Neural cell (in vitro differentiated cells): ENCODE measurements around the gene SLC10A7. TPM values are rescaled to one million over a fixed set of nuclear protein-coding genes. Genes with fewer than 3 reads are reported as not detected.

Experiments used
- H2AFZ ChIP-seq: fragments of 200-600, 300-800 bp; sonication (generic), shearing (Covaris generic); 2 replicates; pipeline ENCODE4 v1.6.0; 2014; ENCODE audit warnings: low read depth, mild to moderate bottlenecking, antibody characterized with exemption, low read length, moderate library complexity
- H3F3A ChIP-seq: fragments of 200-600 bp; shearing (Covaris generic); 2 replicates; pipeline ENCODE4 v1.6.1; 2016; ENCODE audit warnings: mild to moderate bottlenecking, moderate library complexity, mixed read lengths, antibody characterized with exemption, low read length; ENCODE audit not compliant: insufficient read depth, poor library complexity, severe bottlenecking
- H3K27ac ChIP-seq: fragments of 200-600, 300-800 bp; sonication (generic), shearing (Covaris generic); 2 replicates; pipeline ENCODE4 v1.5.1; 2014; ENCODE audit warnings: mild to moderate bottlenecking, low read length, moderate library complexity
- H3K27me3 ChIP-seq: fragments of 300-800, 200-600 bp; sonication (generic), shearing (Covaris generic); 2 replicates; pipeline ENCODE4 v1.6.0; 2014; ENCODE audit warnings: mild to moderate bottlenecking, low read depth, low read length, moderate library complexity; ENCODE audit not compliant: insufficient read depth
- H3K36me3 ChIP-seq: fragments of 300-800, 200-600 bp; sonication (generic), shearing (Covaris generic); 2 replicates; pipeline ENCODE4 v1.5.1; 2014; ENCODE audit warnings: mild to moderate bottlenecking, antibody characterized with exemption, low read length, moderate library complexity; ENCODE audit not compliant: insufficient read depth
- H3K4me2 ChIP-seq: fragments of 300-800, 200-600 bp; sonication (generic), shearing (Covaris generic); 2 replicates; pipeline ENCODE4 v1.6.0; 2014; ENCODE audit warnings: mild to moderate bottlenecking, low read length
- H3K4me3 ChIP-seq: fragments of 300-800, 200-600 bp; sonication (generic), shearing (Covaris generic); 2 replicates; pipeline ENCODE4 v1.5.1; 2014; ENCODE audit warnings: mild to moderate bottlenecking, low read length, moderate library complexity
- H3K79me2 ChIP-seq: fragments of 200-600 bp; shearing (Covaris generic); replicated peaks from 2 replicates; pipeline ENCODE4 v1.6.0; 2014; ENCODE audit warnings: mild to moderate bottlenecking, low read length, moderate library complexity; ENCODE audit not compliant: insufficient read depth
- H3K9ac ChIP-seq: fragments of 300-800, 200-600 bp; sonication (generic), shearing (Covaris generic); 2 replicates; pipeline ENCODE4 v1.6.1; 2016; ENCODE audit warnings: mild to moderate bottlenecking, low read length, mixed read lengths
- H3K9me2 ChIP-seq: fragments of 200-600 bp; shearing (Covaris generic); 2 replicates; pipeline ENCODE4 v1.6.1; 2016; ENCODE audit warnings: mild to moderate bottlenecking, low read length, mixed read lengths; ENCODE audit not compliant: insufficient read depth
- H3K9me3 ChIP-seq: fragments of 200-600, 300-800 bp; sonication (generic), shearing (Covaris generic); 2 replicates; pipeline ENCODE4 v1.6.1; 2016; ENCODE audit warnings: mild to moderate bottlenecking, mixed run types, low read length, moderate library complexity, mixed read lengths
- H4K20me1 ChIP-seq: fragments of 200-600 bp; shearing (Covaris generic); 2 replicates; pipeline ENCODE4 v1.6.1; 2016; ENCODE audit warnings: mild to moderate bottlenecking, mixed run types; ENCODE audit not compliant: insufficient read depth
- EP300 ChIP-seq: fragments of 450-650 bp; conservative IDR thresholded peaks from 2 replicates; pipeline ENCODE4 v1.6.1; 2014; ENCODE audit warnings: antibody characterized with exemption, mild to moderate bottlenecking, moderate library complexity; ENCODE audit not compliant: poor library complexity, severe bottlenecking
- EZH2 ChIP-seq: fragments of 200-600, 300-800 bp; shearing (Covaris generic), sonication (generic); IDR thresholded peaks from 2 replicates; pipeline ENCODE4 v1.6.1; 2014; ENCODE audit warnings: antibody characterized with exemption, low read length, borderline replicate concordance, mild to moderate bottlenecking; ENCODE audit not compliant: insufficient read depth, poor library complexity, severe bottlenecking
- MXI1 ChIP-seq: fragments of 450-650 bp; conservative IDR thresholded peaks from 2 replicates; pipeline ENCODE4 v1.6.1; 2014; ENCODE audit warnings: antibody characterized with exemption, mild to moderate bottlenecking; ENCODE audit not compliant: poor library complexity, severe bottlenecking
- POLR2AphosphoS5 ChIP-seq: IDR thresholded peaks from 2 replicates; pipeline ENCODE4 v1.6.1; 2012
- RAD21 ChIP-seq: fragments of 450-650 bp; conservative IDR thresholded peaks from 2 replicates; pipeline ENCODE4 v1.6.1; 2014; ENCODE audit warnings: antibody characterized with exemption, mild to moderate bottlenecking, moderate library complexity
- SMC3 ChIP-seq: fragments of 450-650 bp; conservative IDR thresholded peaks from 2 replicates; pipeline ENCODE4 v1.6.1; 2014; ENCODE audit warnings: antibody characterized with exemption, mild to moderate bottlenecking, moderate library complexity; ENCODE audit not compliant: poor library complexity
- TAF1 ChIP-seq: IDR thresholded peaks from 2 replicates; pipeline ENCODE4 v1.6.1; 2012; ENCODE audit warnings: low read depth
- polyA plus RNA-seq: library from polyadenylated mRNA; depleted of rRNA; stranded (reverse); fragments of >200 nt; gene quantifications from 2 replicates; pipeline ENCODE4 v1.2.3, GENCODE V29; 2014
- TF ChIP-seq, protein P1 (sequence below): fragments of 450-650 bp; IDR thresholded peaks from 2 replicates; pipeline ENCODE4 v1.5.1; 2014; ENCODE audit warnings: antibody characterized with exemption, mild to moderate bottlenecking, moderate library complexity; ENCODE audit not compliant: poor library complexity, severe bottlenecking
- TF ChIP-seq, protein P2 (sequence below): IDR thresholded peaks from 2 replicates; pipeline ENCODE4 v1.6.1; 2012; ENCODE audit warnings: borderline replicate concordance

Gene SLC10A7
- polyA plus RNA-seq, 1 donor from 2014 or later = 5.5 TPM

DNA sequence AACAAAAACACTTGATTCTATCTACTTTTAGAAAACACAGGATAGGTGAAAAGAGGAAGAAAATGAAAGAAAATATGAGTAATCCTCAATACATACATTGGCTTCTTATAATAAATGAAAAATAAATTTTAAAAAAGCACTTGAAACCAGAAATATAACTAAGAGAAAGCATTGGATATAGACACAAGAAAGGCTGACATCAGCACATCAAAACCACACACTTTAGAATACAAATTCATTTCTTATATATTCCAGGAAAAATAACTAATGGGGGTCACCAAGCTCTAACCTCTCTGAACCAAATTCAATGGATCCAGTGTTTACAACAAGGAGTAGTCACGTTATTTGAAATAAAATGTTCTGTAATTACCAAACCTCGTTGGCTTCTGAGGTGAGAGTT, 173.9 kb downstream of the SLC10A7 start (continued):
- TF ChIP-seq, protein P1, sequence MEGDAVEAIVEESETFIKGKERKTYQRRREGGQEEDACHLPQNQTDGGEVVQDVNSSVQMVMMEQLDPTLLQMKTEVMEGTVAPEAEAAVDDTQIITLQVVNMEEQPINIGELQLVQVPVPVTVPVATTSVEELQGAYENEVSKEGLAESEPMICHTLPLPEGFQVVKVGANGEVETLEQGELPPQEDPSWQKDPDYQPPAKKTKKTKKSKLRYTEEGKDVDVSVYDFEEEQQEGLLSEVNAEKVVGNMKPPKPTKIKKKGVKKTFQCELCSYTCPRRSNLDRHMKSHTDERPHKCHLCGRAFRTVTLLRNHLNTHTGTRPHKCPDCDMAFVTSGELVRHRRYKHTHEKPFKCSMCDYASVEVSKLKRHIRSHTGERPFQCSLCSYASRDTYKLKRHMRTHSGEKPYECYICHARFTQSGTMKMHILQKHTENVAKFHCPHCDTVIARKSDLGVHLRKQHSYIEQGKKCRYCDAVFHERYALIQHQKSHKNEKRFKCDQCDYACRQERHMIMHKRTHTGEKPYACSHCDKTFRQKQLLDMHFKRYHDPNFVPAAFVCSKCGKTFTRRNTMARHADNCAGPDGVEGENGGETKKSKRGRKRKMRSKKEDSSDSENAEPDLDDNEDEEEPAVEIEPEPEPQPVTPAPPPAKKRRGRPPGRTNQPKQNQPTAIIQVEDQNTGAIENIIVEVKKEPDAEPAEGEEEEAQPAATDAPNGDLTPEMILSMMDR = no peak
- TF ChIP-seq TAF1 (no peak), POLR2AphosphoS5 (no peak)

DNA sequence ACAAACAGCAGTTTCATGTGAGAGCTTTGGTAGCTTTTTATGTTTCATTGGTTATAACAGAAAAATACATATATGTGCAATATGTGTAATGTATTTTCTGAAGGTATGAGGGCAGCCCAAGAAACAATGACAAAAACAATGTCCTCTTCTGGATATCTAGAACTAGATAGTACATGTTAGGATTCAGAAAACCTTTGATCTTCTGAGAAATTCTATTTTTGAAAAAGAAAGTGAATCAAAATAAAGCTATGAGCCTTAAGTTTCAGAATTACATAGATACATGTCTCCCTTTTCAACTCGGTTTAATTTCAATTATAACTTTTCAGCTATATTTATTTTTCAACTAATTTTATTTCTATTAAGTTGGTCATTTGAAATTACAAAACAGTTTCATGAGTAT, 175.5 kb downstream of the SLC10A7 start:
- H3K9me3 ChIP-seq = no peaks in the 10 kb centered on the region
- H3K4me2 ChIP-seq = no peak overlapping the region
- H4K20me1 ChIP-seq = no peaks in the 10 kb centered on the region
- H3K9ac ChIP-seq = no peak overlapping the region
- no peaks in the 10 kb centered on the region for H3F3A ChIP-seq
- H3K27me3 ChIP-seq = no peaks in the 10 kb centered on the region
- TF ChIP-seq, protein P1 = no peak
- H3K27ac ChIP-seq = no peak overlapping the region
- no peaks in the 10 kb centered on the region for H3K79me2 ChIP-seq
- H3K4me3 ChIP-seq = no peak overlapping the region
- H2AFZ ChIP-seq = no peak overlapping the region
- no peaks in the 10 kb centered on the region for H3K9me2 ChIP-seq
- H3K36me3 ChIP-seq = no peaks in the 10 kb centered on the region

DNA sequence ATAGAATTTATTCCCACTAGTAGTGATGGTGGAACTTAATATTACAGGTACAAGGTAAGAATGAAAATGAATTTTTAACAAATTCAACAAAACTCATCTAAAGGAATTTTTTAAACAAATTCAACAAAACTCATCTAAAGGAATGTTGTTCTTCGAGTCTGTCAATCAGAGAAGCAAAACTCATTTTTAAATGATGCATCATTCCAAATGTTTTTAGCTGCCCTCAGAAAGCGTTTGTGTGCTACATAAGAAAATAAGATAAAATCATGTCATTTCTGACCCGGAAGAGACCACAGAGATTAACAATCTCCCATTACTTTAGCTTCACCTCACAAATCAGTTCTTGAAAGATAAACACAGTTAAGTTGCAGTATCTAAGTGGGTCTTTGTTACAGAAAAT, 178.0 kb downstream of the SLC10A7 start:
- H3K4me2 ChIP-seq = no peak overlapping the region
- H3K27ac ChIP-seq = no peak overlapping the region
- H3K36me3 ChIP-seq = no peaks in the 10 kb centered on the region
- H2AFZ ChIP-seq = no peak overlapping the region
- no peaks in the 10 kb centered on the region for H3K27me3 ChIP-seq
- TF ChIP-seq POLR2AphosphoS5 = no peak
- TF ChIP-seq MXI1 = no peak
- no peak for TF ChIP-seq RAD21
- H3K4me3 ChIP-seq = no peak overlapping the region
- no peaks in the 10 kb centered on the region for H3K9me2 ChIP-seq
- no peaks in the 10 kb centered on the region for H4K20me1 ChIP-seq
- no peaks in the 10 kb centered on the region for H3K9me3 ChIP-seq
- no peaks in the 10 kb centered on the region for H3K79me2 ChIP-seq
- no peaks in the 10 kb centered on the region for H3F3A ChIP-seq
- no peak overlapping the region for H3K9ac ChIP-seq

DNA sequence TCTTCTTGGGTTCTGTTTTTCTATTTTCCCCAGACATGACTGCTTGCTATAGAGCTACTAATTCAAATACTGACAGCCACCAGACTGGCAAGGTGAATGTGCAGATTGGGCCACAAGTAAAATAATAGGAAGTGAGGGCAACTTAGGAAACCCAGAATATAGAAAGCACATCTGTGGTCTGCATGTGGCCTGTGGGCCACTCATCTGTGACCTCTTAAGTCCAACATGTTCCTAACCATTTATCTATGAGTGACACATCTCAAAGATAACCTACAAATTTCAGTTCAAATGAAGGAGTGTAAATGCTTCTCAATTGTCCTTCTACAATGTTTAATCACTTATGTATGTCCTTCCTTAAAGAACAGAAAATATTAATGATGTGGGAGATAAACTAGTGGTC, 178.5 kb downstream of the SLC10A7 start:
- TF ChIP-seq MXI1 = no peak
- TF ChIP-seq RAD21 = no peak
- TF ChIP-seq TAF1 = no peak
- no peak for TF ChIP-seq SMC3
- TF ChIP-seq EP300 = no peak
- TF ChIP-seq, protein P2, sequence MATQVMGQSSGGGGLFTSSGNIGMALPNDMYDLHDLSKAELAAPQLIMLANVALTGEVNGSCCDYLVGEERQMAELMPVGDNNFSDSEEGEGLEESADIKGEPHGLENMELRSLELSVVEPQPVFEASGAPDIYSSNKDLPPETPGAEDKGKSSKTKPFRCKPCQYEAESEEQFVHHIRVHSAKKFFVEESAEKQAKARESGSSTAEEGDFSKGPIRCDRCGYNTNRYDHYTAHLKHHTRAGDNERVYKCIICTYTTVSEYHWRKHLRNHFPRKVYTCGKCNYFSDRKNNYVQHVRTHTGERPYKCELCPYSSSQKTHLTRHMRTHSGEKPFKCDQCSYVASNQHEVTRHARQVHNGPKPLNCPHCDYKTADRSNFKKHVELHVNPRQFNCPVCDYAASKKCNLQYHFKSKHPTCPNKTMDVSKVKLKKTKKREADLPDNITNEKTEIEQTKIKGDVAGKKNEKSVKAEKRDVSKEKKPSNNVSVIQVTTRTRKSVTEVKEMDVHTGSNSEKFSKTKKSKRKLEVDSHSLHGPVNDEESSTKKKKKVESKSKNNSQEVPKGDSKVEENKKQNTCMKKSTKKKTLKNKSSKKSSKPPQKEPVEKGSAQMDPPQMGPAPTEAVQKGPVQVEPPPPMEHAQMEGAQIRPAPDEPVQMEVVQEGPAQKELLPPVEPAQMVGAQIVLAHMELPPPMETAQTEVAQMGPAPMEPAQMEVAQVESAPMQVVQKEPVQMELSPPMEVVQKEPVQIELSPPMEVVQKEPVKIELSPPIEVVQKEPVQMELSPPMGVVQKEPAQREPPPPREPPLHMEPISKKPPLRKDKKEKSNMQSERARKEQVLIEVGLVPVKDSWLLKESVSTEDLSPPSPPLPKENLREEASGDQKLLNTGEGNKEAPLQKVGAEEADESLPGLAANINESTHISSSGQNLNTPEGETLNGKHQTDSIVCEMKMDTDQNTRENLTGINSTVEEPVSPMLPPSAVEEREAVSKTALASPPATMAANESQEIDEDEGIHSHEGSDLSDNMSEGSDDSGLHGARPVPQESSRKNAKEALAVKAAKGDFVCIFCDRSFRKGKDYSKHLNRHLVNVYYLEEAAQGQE = no peak
- no peak for TF ChIP-seq EZH2
- no peak for TF ChIP-seq POLR2AphosphoS5
- TF ChIP-seq, protein P1 = no peak
- no peak overlapping the region for H3K27ac ChIP-seq
- no peak overlapping the region for H3K4me2 ChIP-seq
- H3K9me3 ChIP-seq = no peaks in the 10 kb centered on the region
- no peak overlapping the region for H3K4me3 ChIP-seq
- no peaks in the 10 kb centered on the region for H3K27me3 ChIP-seq
- no peaks in the 10 kb centered on the region for H4K20me1 ChIP-seq
- no peak overlapping the region for H2AFZ ChIP-seq
- no peaks in the 10 kb centered on the region for H3F3A ChIP-seq
- no peaks in the 10 kb centered on the region for H3K79me2 ChIP-seq
- no peaks in the 10 kb centered on the region for H3K9me2 ChIP-seq
- H3K9ac ChIP-seq = no peak overlapping the region
- no peaks in the 10 kb centered on the region for H3K36me3 ChIP-seq
